Lower leg skin (tissue), 4 donors: ENCODE results near the gene GRIA1. TPM values are rescaled to one million over a fixed set of nuclear protein-coding genes. Genes with fewer than 3 reads are reported as not detected.

Experiments
- DNase-seq, 2 donors: peaks; one replicate each; pipeline ENCODE4 v3.0.0-alpha.2; 2019; ENCODE audit warnings: low spot score in 2 of 2
- H3K4me3 ChIP-seq: fragments of 200-600 bp; sonication (generic); 2 replicates; pipeline ENCODE4 v1.5.1; 2017; ENCODE audit warnings: mild to moderate bottlenecking, low read depth; ENCODE audit not compliant: poor library complexity, severe bottlenecking
- CTCF ChIP-seq, 3 donors: fragments of 450-650 bp; IDR thresholded peaks; one replicate each; pipeline ENCODE4 v1.5.1; 2016; ENCODE audit warnings: antibody characterized with exemption in 3 of 3, mild to moderate bottlenecking in 3 of 3, moderate library complexity in 2 of 3
- POLR2A ChIP-seq, 2 donors: fragments of 450-650 bp; IDR thresholded peaks; one replicate each; pipeline ENCODE4 v1.6.1; 2016 to 2017; ENCODE audit warnings: antibody characterized with exemption in 2 of 2, mild to moderate bottlenecking in 1 of 2, moderate library complexity in 1 of 2
- WGBS, 2 donors: methylation state at CpG; one replicate each; pipeline ENCODE4 v1.1.5; 2018; 5-methylcytosine and 5-hydroxymethylcytosine counted together
- intact Hi-C: fragments of 100-400 bp; cut with DNase I; formaldehyde crosslinking; loops from one replicate; pipeline ENCODE4 v1.15.0; 2023; ENCODE audit warnings: low total_unique reads
- total RNA-seq, 4 donors: library from RNA; depleted of rRNA; stranded (reverse); fragments of >200 nt; gene quantifications; one replicate each; pipeline ENCODE4 v1.1.0, GENCODE V29; 2016

Gene GRIA1
- total RNA-seq, 4 donors from 2014 or later = 0.08 to 2.3 (median 0.40) TPM

GRCh38 chr5:153654504-153655200 lies 164.2 kb downstream of the GRIA1 start:
- DNase-seq = no peak
- no peak overlapping the region for H3K4me3 ChIP-seq
- 49 to 59% methylated on average over 3 of the region's 3 CpGs for WGBS, 2 donors
- TF ChIP-seq CTCF (IDR thresholded peaks at IDR 0.05) (no peak), POLR2A (IDR thresholded peaks at IDR 0.05) (no peak)
- intact Hi-C loops = no loop called here

GRCh38 chr5:153655201-153655510 lies 164.7 kb downstream of the GRIA1 start:
- 80 to 81% methylated on average over 3 of the region's 3 CpGs for WGBS, 2 donors

GRCh38 chr5:153658149-153658548 lies 167.7 kb downstream of the GRIA1 start:
- intact Hi-C loops = no loop called here
- 67 to 83% methylated on average over 1 of the region's 1 CpG for WGBS, 2 donors
- DNase-seq = no peak
- H3K4me3 ChIP-seq = no peak overlapping the region
- TF ChIP-seq CTCF (IDR thresholded peaks at IDR 0.05) (no peak), POLR2A (IDR thresholded peaks at IDR 0.05) (no peak)

More at GRCh38 chr5:153655201-153655510, 164.7 kb downstream of the GRIA1 start:
- no peak for DNase-seq
- no peak overlapping the region for H3K4me3 ChIP-seq
- intact Hi-C loops = no loop called here
- TF ChIP-seq CTCF (IDR thresholded peaks at IDR 0.05) = no peak
- TF ChIP-seq POLR2A (IDR thresholded peaks at IDR 0.05) = no peak

- intact Hi-C loops = no loop called here
- no peak overlapping the region for H3K4me3 ChIP-seq
- WGBS, 2 donors = 44 to 45% methylated on average over 5 of the region's 5 CpGs
- no peak for TF ChIP-seq POLR2A (IDR thresholded peaks at IDR 0.05)
- DNase-seq = no peak
These were observed 168.1 kb downstream of the GRIA1 start for GRCh38 chr5:153658606-153659005.

DNA sequence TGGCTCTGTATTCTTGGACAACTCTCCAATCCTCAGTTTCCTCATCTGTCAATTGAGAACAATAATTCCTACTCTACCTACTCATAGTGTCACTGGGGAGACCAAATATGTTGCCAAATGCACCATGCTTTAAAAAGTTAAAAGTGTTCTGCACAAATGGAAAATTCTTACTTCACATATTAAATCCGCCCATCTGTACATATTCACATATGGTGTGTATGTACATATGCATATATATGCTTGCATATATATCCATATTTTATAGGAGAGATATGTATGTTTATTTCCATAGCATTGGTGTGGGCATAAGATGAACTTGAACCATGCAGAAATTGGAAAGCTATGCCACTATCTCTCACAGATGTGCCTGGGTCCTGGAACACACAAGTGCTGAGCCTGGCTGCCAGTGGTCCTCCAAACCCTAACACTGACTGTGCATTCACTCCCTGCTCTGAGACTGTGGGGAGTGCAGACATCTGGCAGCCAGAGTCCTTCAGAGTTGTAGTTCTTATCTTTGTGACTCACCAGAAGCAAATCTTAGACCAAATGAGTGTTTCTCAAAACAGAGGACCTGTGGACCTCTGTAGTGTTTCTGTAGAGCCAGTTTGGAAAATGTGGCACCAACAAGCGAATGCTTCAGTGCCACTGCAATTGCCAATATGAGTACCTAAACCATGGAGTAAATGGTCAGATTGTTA lies 168.7 kb downstream of the GRIA1 start:
- TF ChIP-seq POLR2A (IDR thresholded peaks at IDR 0.05) (no peak), CTCF (IDR thresholded peaks at IDR 0.05) (no peak)
- H3K4me3 ChIP-seq = no peak overlapping the region
- intact Hi-C loops = no loop called here
- no peak for DNase-seq
- 76 to 80% methylated on average over 2 of the region's 2 CpGs for whole genome bisulfite sequencing, 2 donors

- no peak overlapping the region for H3K4me3 ChIP-seq
- TF ChIP-seq POLR2A (IDR thresholded peaks at IDR 0.05) (no peak), CTCF (IDR thresholded peaks at IDR 0.05) (no peak)
- WGBS, 2 donors = 48 to 60% methylated on average over 2 of the region's 2 CpGs
- DNase-seq = no peak
- intact Hi-C loops = no loop called here
These were observed 170.4 kb downstream of the GRIA1 start for GRCh38 chr5:153660919-153661318.
